ENCODE measurements around the gene ARHGAP24. TPM values are rescaled to one million over a fixed set of nuclear protein-coding genes. Genes with fewer than 3 reads are reported as not detected.
A peak's percentile ranks its signal among the peaks of the same experiment; 100 is the strongest.

Gene ARHGAP24
- total RNA-seq, 2 donors from 2014 or later, result 30.2 to 38.3 TPM

- ATAC-seq, result no peak
- no peak for DNase-seq
- intact Hi-C loops (cut with DNase I), result no loop called here
These were observed 197.2 kb downstream of the ARHGAP24 start for GRCh38 chr4:85672116-85672515.

GRCh38 chr4:85672959-85673358 lies 198.0 kb downstream of the ARHGAP24 start:
- peak in 1 of 2 donors; percentile 31 for ATAC-seq
- no peak for DNase-seq
- intact Hi-C loops (cut with DNase I), result no loop called here

GRCh38 chr4:85673540-85673939 lies 198.6 kb downstream of the ARHGAP24 start:
- intact Hi-C loops (cut with DNase I), result no loop called here
- DNase-seq, result no peak
- no peak for ATAC-seq

- ATAC-seq (no peak), DNase-seq (no peak)
- intact Hi-C loops (cut with DNase I), result no loop called here
These were observed 200.4 kb downstream of the ARHGAP24 start for GRCh38 chr4:85675076-85676049.

GRCh38 chr4:85676050-85676425 lies 201.1 kb downstream of the ARHGAP24 start:
- intact Hi-C loops (cut with DNase I), result no loop called here
- DNase-seq, result no peak

GRCh38 chr4:85676850-85677590 lies 202.1 kb downstream of the ARHGAP24 start:
- no peak for ATAC-seq
- DNase-seq, result no peak
- intact Hi-C loops (cut with DNase I), result no loop called here

More at GRCh38 chr4:85676050-85676425, 201.1 kb downstream of the ARHGAP24 start:
- no peak for ATAC-seq

GRCh38 chr4:85681221-85681657 lies 206.3 kb downstream of the ARHGAP24 start:
- ATAC-seq (peak; percentile 85 to 95), DNase-seq (peak; percentile 32)
- intact Hi-C loops (cut with DNase I), result no loop called here

GRCh38 chr4:85681921-85682320 lies 207.0 kb downstream of the ARHGAP24 start:
- ATAC-seq (no peak), DNase-seq (no peak)
- intact Hi-C loops (cut with DNase I), result loop anchor here in 1 of 2 donors (2.0 kb wide), 1 partner anchor 15 kb away; no protein-coding TSS in a partner anchor

GRCh38 chr4:85682391-85682790 lies 207.4 kb downstream of the ARHGAP24 start:
- intact Hi-C loops (cut with DNase I), result loop anchor here in 1 of 2 donors (2.0 kb wide), 1 partner anchor 14 kb away; no protein-coding TSS in a partner anchor
- no peak for ATAC-seq
- DNase-seq, result no peak

- DNase-seq, result no peak
- intact Hi-C loops (cut with DNase I), result no loop called here
These were observed 209.7 kb downstream of the ARHGAP24 start for GRCh38 chr4:85684676-85685075.

GRCh38 chr4:85686398-85686797 lies 211.4 kb downstream of the ARHGAP24 start:
- intact Hi-C loops (cut with DNase I), result no loop called here
- no peak for ATAC-seq
- no peak for DNase-seq

More at GRCh38 chr4:85684676-85685075, 209.7 kb downstream of the ARHGAP24 start:
- no peak for ATAC-seq

GRCh38 chr4:85688055-85688740 lies 213.2 kb downstream of the ARHGAP24 start:
- ATAC-seq, result no peak
- no peak for DNase-seq
- intact Hi-C loops (cut with DNase I), result no loop called here

- no peak for DNase-seq
- ATAC-seq, result no peak
- intact Hi-C loops (cut with DNase I), result loop anchor here in 1 of 2 donors (2.0 kb wide), 1 partner anchor 14 kb away; no protein-coding TSS in a partner anchor
These were observed 221.7 kb downstream of the ARHGAP24 start for GRCh38 chr4:85696661-85697060.

- intact Hi-C loops (cut with DNase I), result loop anchor here in 1 of 2 donors (2.0 kb wide), 1 partner anchor 15 kb away; no protein-coding TSS in a partner anchor
- ATAC-seq (no peak), DNase-seq (no peak)
These were observed 222.9 kb downstream of the ARHGAP24 start for GRCh38 chr4:85697854-85698253.

GRCh38 chr4:85700362-85700761 lies 225.4 kb downstream of the ARHGAP24 start:
- no peak for ATAC-seq
- no peak for DNase-seq
- intact Hi-C loops (cut with DNase I), result no loop called here

- ATAC-seq (peak; percentile 3 to 27), DNase-seq (no peak)
- intact Hi-C loops (cut with DNase I), result no loop called here
These were observed 226.9 kb downstream of the ARHGAP24 start for GRCh38 chr4:85701861-85702321.

GRCh38 chr4:85703096-85703495 lies 228.1 kb downstream of the ARHGAP24 start:
- DNase-seq, result no peak
- intact Hi-C loops (cut with DNase I), result no loop called here
- no peak for ATAC-seq

GRCh38 chr4:85707611-85708010 lies 232.7 kb downstream of the ARHGAP24 start:
- intact Hi-C loops (cut with DNase I), result no loop called here
- peak; percentile 19 to 48 for ATAC-seq
- DNase-seq, result no peak

- peak in 1 of 2 donors; percentile 57 for ATAC-seq
- no peak for DNase-seq
- intact Hi-C loops (cut with DNase I), result no loop called here
These were observed 233.5 kb downstream of the ARHGAP24 start for GRCh38 chr4:85708468-85708867.

Measured in left cardiac atrium (tissue), 4 donors.